HG03095 (cell line): ENCODE data around the gene EVC.
"Not testable (repeated sequence)": the region's sequence is repeated elsewhere in the genome, so short reads cannot be mapped to it uniquely, and the experiment has no call there.

Source experiments
- ATAC-seq: cut with Tn5 transposase; IDR thresholded peaks from one replicate; pipeline ENCODE4 v1.9.1; 2021; ENCODE audit warnings: moderate library complexity; ENCODE audit not compliant: unreplicated experiment

The EVC gene

DNA sequence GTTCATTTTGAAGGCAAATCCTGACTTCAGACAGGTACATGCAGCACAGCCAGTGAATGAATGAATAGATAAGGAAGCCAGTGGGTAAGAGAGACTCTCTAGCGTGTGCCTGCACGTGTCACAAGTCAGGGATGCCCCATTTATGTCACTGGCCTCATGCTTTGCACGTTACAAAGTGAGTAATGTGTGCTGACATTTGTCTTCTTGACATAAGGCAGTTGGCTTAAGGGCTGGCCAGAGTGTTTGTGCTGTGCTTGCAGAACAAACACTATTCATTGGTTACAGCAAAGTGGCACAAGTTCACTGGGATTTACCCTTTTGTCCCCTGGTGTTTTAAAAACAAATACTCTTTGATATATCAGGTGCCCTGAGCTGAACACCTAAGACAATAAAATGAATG lies 125.9 kb downstream of the EVC start:
- no peak for ATAC-seq

DNA sequence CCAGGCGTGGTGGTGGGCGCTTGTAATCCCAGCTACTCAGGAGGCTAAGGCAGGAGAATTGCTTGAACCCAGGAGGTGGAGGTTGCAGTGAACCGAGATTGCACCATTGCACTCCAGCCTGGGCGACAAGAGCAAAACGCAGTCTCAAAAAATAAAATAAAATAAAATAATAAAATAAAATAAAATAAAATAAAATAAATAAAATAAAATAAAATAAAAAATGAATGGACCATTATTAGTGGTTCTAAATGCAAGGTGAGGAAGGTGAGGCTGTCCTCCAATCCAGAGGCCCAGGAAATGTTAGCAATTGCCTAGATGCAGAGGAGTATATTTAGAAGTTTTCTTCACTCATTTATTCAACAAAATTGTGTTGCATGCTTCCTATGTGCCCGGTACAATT lies 126.5 kb downstream of the EVC start:
- ATAC-seq: not testable (repeated sequence)

DNA sequence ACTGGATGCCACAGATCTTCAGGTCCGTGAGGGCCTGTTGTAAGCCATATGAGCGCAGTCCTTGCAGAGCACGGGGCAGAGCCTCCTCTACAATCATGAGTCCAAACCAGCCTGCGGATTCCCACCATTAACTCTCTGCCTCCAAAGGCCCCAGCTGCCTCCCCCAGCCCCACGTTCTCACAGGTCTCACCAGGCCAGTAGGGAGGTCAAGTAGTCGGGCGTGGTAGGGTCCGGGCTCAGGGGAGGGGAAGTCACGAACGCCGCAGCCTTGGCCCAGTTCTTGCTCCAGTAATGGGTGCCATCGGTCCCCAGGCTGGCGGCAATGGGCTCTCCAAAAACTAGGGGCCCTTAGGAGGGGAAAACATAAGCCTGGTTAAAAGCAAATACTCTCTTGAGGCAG lies 128.3 kb downstream of the EVC start:
- no peak for ATAC-seq

DNA sequence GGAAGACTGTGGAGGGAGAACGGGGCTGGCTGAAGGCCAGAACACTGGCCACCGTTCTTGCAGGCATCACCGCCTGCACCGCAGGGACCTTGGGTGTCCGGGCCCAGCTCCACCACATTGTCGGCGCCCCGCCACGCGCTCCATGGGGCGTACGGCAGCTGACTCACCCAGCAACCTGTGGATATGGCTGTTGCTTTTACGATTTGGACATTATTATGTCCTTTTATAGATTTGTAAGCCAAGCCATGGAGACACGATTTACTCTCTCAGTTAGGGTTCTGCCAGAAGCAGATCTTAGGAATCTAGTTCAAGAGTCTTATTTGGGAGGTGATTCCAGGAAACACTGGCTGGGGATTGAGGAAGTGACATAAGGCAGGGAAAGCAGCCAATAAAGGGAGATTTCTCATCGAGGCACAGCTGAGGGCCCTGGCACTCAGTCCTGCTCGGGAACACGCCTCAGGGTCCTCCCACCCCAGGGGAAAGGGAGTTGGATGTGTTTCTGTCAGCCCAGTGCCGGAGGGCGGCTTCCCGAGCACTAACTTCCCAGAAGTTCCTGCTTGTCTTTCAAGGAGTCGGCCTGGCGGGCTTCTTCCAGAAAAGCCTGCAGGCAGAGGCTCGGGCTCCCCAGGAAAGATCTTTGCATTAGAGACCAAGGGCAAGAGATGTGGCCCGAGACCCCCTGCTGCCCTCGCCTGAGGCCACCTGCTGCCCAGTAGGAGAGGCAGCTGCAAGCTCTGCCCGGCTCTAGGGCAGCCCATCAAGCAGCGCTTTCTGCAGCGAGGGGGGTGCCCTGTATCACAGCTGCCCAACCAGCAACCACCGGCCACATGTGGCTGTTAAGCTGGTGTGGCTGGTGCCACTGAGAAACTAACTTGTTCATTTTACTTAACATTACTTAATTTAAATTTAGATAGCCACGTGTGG lies 129.0 kb downstream of the EVC start:
- no peak for ATAC-seq

DNA sequence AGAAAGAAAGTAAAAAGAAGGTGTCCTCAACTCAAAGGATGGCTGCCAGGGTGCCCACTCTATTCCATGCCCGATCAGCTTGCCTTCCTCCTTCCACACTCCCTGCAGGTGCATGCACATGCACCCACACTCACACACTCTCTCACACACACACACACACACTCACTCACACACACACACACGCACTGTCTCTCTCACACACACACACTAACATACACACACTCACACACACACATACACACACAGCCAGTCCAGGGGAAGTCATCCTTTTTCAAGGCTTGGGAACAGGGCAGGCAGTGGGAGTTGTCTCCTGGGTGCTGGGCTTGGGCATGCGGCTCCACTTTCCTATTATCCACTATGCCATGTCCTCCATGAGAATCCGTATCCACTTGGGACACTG lies 131.5 kb downstream of the EVC start:
- ATAC-seq: no peak

GRCh38 chr4:5843573-5844530 lies 132.9 kb downstream of the EVC start:
- ATAC-seq: no peak

- no peak for ATAC-seq
Measured at GRCh38 chr4:5845035-5845905, 134.3 kb downstream of the EVC start.

GRCh38 chr4:5851637-5852301 lies 140.8 kb downstream of the EVC start:
- no peak for ATAC-seq

GRCh38 chr4:5852523-5853202 lies 141.7 kb downstream of the EVC start:
- ATAC-seq: no peak

- ATAC-seq: no peak
Measured at GRCh38 chr4:5854929-5855328, 143.9 kb downstream of the EVC start.

- ATAC-seq: not testable (repeated sequence)
Measured at GRCh38 chr4:5856362-5856761, 145.4 kb downstream of the EVC start.

DNA sequence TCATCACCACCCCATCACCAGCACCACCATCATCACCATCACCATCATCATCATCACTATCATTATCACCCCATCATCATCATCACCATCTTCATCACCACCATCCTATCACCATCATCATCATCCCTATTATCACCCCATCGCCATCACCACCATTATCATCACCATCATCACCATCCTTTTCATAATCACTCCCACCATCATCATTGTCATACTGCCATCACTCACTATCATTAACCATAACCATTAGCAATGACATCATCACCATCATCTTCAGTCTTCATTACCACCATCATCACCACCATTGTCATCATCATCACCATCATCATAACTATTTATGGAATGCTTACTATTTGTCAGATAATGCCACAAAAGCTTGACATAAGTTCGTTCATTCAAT lies 146.2 kb downstream of the EVC start:
- no peak for ATAC-seq

DNA sequence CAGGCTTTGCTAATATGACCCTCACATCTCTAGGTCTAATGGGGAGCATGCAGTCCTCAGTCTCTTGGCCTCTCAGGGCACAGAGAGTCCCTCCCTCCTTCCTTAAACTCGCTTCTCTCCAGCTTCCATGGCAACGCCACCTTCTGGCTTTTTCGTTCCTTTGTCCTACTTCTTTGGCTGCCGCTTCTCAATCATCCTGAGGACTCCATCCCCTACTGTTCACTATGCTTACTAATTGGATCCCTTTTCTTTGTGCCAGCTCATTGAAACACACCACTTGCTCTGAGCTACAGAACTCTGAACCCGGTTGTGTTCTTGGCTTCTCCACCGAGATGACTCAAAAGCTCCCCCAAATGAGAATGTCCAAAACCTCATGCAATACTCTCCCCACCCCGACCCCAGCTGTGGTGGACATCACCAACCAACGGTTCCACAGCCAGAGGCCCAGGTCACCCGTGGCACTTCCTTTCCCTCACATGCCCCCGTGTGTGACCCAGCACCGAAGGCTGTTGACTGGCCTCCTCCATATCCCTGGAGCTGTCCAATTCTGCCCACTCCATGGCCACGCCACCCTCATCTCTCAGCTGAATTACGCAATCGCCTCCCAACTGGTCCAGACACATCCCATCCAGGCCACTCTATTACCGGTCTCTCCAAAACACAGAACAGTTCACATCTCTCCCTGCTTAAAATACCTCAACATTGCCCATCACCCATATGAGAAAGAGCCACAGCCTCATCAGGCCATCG lies 147.2 kb downstream of the EVC start:
- no peak for ATAC-seq

DNA sequence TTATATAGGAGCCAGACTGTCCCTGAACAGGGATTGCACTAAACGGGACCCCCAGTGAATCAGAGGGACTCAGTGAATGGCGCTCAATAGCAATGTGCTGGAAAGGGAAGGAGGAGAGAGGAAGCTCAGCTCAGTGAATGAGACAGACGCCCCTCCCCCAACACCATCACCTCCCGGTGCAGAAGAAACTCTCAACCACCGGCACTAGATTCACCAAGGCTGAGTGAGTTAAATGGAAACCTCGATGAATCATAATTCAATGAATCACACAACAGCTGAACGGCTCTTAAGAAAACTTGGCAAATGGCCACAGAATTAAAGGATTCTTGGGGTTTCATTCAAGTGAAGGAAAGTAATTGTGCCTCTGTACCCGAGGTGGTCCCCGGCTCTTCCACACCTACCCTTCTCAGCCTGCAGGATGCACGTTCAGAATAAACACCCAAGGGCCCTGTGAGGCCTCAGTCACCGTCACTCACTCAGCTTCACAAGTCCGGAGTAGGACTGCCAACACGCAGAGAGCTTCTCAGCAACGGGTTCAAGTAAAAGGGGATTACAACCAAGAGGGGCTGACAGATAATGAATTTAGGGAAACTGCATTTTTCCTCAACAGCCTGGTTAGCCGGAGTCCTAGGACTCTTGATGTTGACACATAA lies 152.6 kb downstream of the EVC start:
- no peak for ATAC-seq
